Mononuclear cell (primary cell): ENCODE measurements around the gene FRS3. TPM values are rescaled to one million over a fixed set of nuclear protein-coding genes. Genes with fewer than 3 reads are reported as not detected.

Experiments
- H3K27me3 ChIP-seq: 2 replicates; pipeline ENCODE4 v1.6.0; 2011; ENCODE audit warnings: low read length, control low read depth; ENCODE audit not compliant: insufficient read depth
- H3K4me1 ChIP-seq: 2 replicates; pipeline ENCODE4 v1.5.1; 2011; ENCODE audit warnings: mild to moderate bottlenecking, low read length, control low read depth; ENCODE audit not compliant: insufficient read depth
- H3K4me3 ChIP-seq: 2 replicates; pipeline ENCODE4 v1.5.1; 2011; ENCODE audit warnings: mild to moderate bottlenecking, low read length, moderate library complexity
- H3K9me3 ChIP-seq: 2 replicates; pipeline ENCODE4 v1.5.1; 2011; ENCODE audit warnings: low read depth, mild to moderate bottlenecking, control low read depth, low read length
- total RNA-seq: library from RNA; depleted of rRNA; stranded (reverse); fragments of >200 nt; gene quantifications from one replicate; pipeline ENCODE4 v1.2.3, GENCODE V29; 2012

FRS3 gene
- total RNA-seq, 1 donor, result 2.1 TPM

- H3K4me1 ChIP-seq, result no peaks in the 10 kb centered on the region
- no peaks in the 10 kb centered on the region for H3K9me3 ChIP-seq
- no peak overlapping the region for H3K4me3 ChIP-seq
- H3K27me3 ChIP-seq, result no peaks in the 10 kb centered on the region
Measured at GRCh38 chr6:41805830-41806774, 26.4 kb upstream of the FRS3 start.

- no peaks in the 10 kb centered on the region for H3K27me3 ChIP-seq
- no peaks in the 10 kb centered on the region for H3K9me3 ChIP-seq
- H3K4me1 ChIP-seq, result no peaks in the 10 kb centered on the region
- no peak overlapping the region for H3K4me3 ChIP-seq
Measured at GRCh38 chr6:41801380-41801779, 21.7 kb upstream of the FRS3 start.

- no peaks in the 10 kb centered on the region for H3K27me3 ChIP-seq
- H3K9me3 ChIP-seq, result no peaks in the 10 kb centered on the region
- no peak overlapping the region for H3K4me3 ChIP-seq
- H3K4me1 ChIP-seq, result no peaks in the 10 kb centered on the region
Measured at GRCh38 chr6:41799559-41799911, 19.8 kb upstream of the FRS3 start.

- no peak overlapping the region for H3K4me3 ChIP-seq
- H3K9me3 ChIP-seq, result no peaks in the 10 kb centered on the region
- H3K27me3 ChIP-seq, result no peaks in the 10 kb centered on the region
- no peaks in the 10 kb centered on the region for H3K4me1 ChIP-seq
Measured at GRCh38 chr6:41798901-41799558, 19.3 kb upstream of the FRS3 start.

- H3K4me3 ChIP-seq, result no peak overlapping the region
- H3K27me3 ChIP-seq, result no peaks in the 10 kb centered on the region
- H3K4me1 ChIP-seq, result no peaks in the 10 kb centered on the region
- H3K9me3 ChIP-seq, result no peaks in the 10 kb centered on the region
Measured at GRCh38 chr6:41796474-41796873, 16.8 kb upstream of the FRS3 start.

GRCh38 chr6:41791984-41792383 lies 12.3 kb upstream of the FRS3 start:
- Histone ChIP-seq H3K9me3 (no peaks in the 10 kb centered on the region), H3K4me1 (peaks cover 11% of the 10 kb centered on the region), H3K27me3 (no peaks in the 10 kb centered on the region), H3K4me3 (no peak overlapping the region)

GRCh38 chr6:41791305-41791704 lies 11.6 kb upstream of the FRS3 start:
- Histone ChIP-seq H3K4me1 (peaks cover 12% of the 10 kb centered on the region), H3K4me3 (no peak overlapping the region), H3K9me3 (no peaks in the 10 kb centered on the region), H3K27me3 (no peaks in the 10 kb centered on the region)

GRCh38 chr6:41790045-41790444 lies 10.3 kb upstream of the FRS3 start:
- H3K27me3 ChIP-seq, result no peaks in the 10 kb centered on the region
- H3K9me3 ChIP-seq, result no peaks in the 10 kb centered on the region
- H3K4me1 ChIP-seq, result peaks cover 25% of the 10 kb centered on the region
- no peak overlapping the region for H3K4me3 ChIP-seq

- H3K4me1 ChIP-seq, result peaks cover 32% of the 10 kb centered on the region
Measured at GRCh38 chr6:41789390-41789724, 9.7 kb upstream of the FRS3 start.

GRCh38 chr6:41787219-41787917 lies 7.7 kb upstream of the FRS3 start, which contains the start of gene TOMM6:
TOMM6 (plus strand) TSS chr6:41787694; CDS start chr6:41787698, 4 bp downstream.
- no peaks in the 10 kb centered on the region for H3K9me3 ChIP-seq
- H3K27me3 ChIP-seq, result no peaks in the 10 kb centered on the region
- H3K4me3 ChIP-seq, result peak within 1 kb of the TSS; percentile 85
- peaks cover 39% of the 10 kb centered on the region for H3K4me1 ChIP-seq

More at GRCh38 chr6:41789390-41789724, 9.7 kb upstream of the FRS3 start:
- H3K9me3 ChIP-seq, result no peaks in the 10 kb centered on the region
- no peaks in the 10 kb centered on the region for H3K27me3 ChIP-seq
- no peak overlapping the region for H3K4me3 ChIP-seq

- Histone ChIP-seq H3K4me3 (peak overlapping the region; percentile 85), H3K9me3 (no peaks in the 10 kb centered on the region), H3K4me1 (peaks cover 39% of the 10 kb centered on the region), H3K27me3 (no peaks in the 10 kb centered on the region)
Measured at GRCh38 chr6:41786451-41787218, 6.9 kb upstream of the FRS3 start.

GRCh38 chr6:41785689-41786450 lies 6.2 kb upstream of the FRS3 start:
- Histone ChIP-seq H3K4me1 (peaks cover 47% of the 10 kb centered on the region), H3K27me3 (no peaks in the 10 kb centered on the region), H3K4me3 (peak overlapping the region; percentile 85), H3K9me3 (no peaks in the 10 kb centered on the region)

GRCh38 chr6:41785254-41785653 lies 5.6 kb upstream of the FRS3 start:
- Histone ChIP-seq H3K27me3 (no peaks in the 10 kb centered on the region), H3K4me3 (no peak overlapping the region), H3K9me3 (no peaks in the 10 kb centered on the region), H3K4me1 (peaks cover 49% of the 10 kb centered on the region)

GRCh38 chr6:41784581-41785171 lies 5.0 kb upstream of the FRS3 start:
- Histone ChIP-seq H3K4me3 (no peak overlapping the region), H3K27me3 (no peaks in the 10 kb centered on the region), H3K4me1 (peaks cover 49% of the 10 kb centered on the region), H3K9me3 (no peaks in the 10 kb centered on the region)
